ENCODE measurements around the gene ATP6V1B1.

Gene ATP6V1B1

DNA sequence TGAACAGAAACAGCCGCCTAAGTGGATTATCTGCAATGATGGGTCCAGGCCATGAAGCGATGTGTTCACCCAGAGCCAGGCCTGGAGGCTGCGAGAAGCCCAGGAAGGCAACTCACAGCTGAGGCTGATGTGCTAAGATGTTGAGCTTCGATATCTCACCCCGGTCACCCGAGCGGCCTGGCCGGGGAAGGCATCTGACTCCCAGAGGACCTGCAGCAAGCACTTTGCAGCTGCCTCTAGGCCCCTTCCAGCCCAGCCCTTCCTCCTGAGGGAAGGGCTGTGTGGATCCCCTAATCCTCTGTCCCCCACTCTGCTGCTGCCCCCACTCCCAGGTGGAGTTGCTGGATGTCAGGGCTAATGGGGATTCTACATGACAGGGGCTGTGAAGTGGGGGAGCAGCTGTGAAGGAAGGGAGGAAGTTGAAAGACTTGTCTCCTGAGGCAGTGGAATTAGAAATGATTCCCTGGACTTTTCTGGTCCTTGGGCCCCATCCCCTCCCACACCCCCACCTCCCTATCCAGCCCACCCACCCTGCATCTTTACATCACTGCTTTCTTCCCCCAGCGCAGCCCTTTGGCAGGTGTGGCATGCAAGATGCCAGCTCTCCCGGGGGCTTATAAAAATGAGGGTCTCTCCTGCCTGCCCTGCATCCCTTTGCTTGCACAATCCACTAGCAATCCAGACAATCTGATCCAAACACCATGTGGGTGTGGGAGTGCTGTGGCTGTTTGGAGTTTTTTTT lies 4.3 kb downstream of the ATP6V1B1 start:
- TF ChIP-seq, protein P1, sequence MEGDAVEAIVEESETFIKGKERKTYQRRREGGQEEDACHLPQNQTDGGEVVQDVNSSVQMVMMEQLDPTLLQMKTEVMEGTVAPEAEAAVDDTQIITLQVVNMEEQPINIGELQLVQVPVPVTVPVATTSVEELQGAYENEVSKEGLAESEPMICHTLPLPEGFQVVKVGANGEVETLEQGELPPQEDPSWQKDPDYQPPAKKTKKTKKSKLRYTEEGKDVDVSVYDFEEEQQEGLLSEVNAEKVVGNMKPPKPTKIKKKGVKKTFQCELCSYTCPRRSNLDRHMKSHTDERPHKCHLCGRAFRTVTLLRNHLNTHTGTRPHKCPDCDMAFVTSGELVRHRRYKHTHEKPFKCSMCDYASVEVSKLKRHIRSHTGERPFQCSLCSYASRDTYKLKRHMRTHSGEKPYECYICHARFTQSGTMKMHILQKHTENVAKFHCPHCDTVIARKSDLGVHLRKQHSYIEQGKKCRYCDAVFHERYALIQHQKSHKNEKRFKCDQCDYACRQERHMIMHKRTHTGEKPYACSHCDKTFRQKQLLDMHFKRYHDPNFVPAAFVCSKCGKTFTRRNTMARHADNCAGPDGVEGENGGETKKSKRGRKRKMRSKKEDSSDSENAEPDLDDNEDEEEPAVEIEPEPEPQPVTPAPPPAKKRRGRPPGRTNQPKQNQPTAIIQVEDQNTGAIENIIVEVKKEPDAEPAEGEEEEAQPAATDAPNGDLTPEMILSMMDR (IDR thresholded peaks at IDR 0.05; ENCODE audit: low read length, missing control alignments): no peak
- DNase-seq (ENCODE audit: low read depth): no peak

DNA sequence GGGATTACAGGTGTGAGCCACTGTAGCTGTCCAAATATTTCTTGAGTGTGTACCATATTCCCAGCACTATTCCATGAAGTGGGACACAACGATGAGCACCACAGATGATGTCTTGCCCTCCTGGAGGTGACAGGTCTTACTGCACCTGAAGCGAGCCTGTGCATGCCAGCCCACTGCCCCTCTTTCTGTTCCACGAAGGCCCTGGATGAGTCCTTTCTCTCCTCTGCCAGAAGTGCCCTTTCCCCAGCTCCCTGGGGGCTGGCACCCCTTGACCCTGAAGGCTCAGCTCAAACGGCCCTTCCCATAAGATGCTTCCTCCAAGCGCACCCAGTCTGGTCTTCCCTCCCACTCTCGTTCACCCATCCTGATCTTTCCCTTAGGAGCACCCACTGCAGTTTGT lies 5.5 kb downstream of the ATP6V1B1 start:
- H3K4me3 ChIP-seq (replicated peaks; ENCODE audit: low read depth, low read length): no peak overlapping the region
- no peak for DNase-seq (ENCODE audit: low read depth)
- TF ChIP-seq, protein P1 (IDR thresholded peaks at IDR 0.05; ENCODE audit: low read length, missing control alignments): no peak

More for the DNA sequence above, 4.3 kb downstream of the ATP6V1B1 start:
- H3K4me3 ChIP-seq (replicated peaks; ENCODE audit: low read depth, low read length): no peak overlapping the region

DNA sequence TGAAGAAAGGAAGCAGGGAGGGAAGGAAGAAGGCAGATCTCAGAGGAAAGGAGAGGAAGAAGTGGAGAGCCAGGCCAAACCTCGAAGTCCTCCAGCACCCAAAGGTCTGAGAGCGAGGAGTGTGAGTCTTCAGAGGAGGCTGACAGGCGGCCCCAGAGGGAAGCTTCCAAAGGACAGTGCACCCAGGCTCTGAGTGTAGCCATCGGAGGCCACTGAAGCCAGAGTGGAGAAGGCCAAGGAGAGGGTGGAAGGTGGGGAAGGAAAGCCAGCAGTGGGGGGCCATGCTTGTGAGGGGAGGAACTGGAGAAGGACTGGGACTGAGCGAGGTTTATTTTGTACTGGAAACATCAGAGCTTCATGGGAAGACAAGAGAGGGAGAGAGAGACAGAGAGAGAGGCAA lies 6.0 kb downstream of the ATP6V1B1 start:
- H3K4me3 ChIP-seq (replicated peaks; ENCODE audit: low read depth, low read length): no peak overlapping the region
- TF ChIP-seq, protein P1 (IDR thresholded peaks at IDR 0.05; ENCODE audit: low read length, missing control alignments): no peak
- no peak for DNase-seq (ENCODE audit: low read depth)

DNA sequence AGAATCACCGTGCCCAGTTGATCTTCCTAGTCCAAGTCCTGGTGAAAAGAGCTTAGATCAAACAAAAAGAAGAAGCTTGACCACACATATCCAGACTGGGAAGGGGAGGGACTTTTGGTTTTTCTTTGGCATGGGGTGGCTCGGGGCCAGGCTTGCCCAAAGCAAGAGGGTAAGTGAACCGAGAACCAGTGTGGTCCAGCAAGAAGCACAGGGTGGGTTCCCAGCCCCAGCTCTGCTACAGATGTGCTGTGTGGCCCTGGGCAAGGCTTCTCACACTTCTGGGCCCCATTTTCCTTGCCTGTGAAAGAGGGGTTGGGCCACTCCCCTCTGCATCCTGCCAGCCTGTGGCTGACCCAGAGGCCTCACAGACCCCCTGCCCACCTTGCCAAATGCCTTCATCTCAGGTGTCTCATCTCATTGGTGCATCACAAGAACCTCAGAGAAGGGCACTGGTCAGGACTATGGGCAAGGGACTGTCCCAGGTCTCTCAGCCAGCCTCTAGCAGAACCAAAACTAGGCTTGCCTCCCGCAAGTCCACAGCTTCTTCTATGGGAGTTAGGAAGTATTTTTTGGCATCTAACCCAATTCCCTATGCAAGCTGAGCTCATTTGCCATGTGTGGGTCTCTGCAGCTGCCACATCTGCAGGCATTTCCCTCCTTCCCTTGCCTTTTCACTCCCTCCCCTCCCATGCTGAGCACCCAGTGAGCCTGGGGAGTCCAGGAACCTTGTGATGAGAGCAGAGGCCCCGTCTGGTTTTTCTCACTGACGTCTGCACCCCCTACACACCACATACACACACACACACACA lies 6.9 kb downstream of the ATP6V1B1 start:
- DNase-seq (ENCODE audit: low read depth): no peak
- H3K4me3 ChIP-seq (replicated peaks; ENCODE audit: low read depth, low read length): no peak overlapping the region
- TF ChIP-seq, protein P1 (IDR thresholded peaks at IDR 0.05; ENCODE audit: low read length, missing control alignments): no peak

DNA sequence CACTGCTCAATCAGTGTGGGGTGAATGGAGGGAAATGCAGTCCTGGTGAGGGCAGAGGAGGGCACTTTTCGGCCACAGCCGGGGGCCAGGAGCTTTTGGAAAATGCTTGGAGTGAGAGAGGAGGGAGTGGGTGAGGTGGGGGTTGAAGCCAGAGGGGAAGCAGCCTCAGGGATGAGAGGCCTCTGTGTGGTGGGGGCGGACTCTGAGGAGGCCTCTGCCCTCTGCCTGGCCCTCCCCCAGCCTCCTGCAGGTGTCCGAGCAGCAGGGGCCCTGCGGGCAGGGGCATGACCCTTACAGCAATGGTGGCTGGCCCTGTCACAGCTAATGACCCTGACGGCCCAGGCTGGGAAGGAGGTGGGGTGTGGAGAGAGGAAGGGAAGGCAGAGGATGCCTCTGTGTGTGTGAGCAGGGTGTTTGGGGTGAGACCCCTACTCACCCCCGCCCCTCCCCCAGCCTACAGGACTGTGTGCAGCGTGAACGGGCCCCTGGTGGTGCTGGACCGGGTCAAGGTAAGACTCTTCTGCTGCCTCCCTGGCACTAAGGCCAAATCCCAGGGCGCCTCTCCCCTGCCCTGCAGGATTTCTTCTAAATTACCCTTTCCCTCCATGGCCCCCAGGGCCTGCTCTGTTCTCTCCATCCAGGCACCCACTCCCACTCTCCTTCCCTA lies 7.6 kb downstream of the ATP6V1B1 start:
- TF ChIP-seq, protein P1 (IDR thresholded peaks at IDR 0.05; ENCODE audit: low read length, missing control alignments): no peak
- DNase-seq (ENCODE audit: low read depth): no peak

DNA sequence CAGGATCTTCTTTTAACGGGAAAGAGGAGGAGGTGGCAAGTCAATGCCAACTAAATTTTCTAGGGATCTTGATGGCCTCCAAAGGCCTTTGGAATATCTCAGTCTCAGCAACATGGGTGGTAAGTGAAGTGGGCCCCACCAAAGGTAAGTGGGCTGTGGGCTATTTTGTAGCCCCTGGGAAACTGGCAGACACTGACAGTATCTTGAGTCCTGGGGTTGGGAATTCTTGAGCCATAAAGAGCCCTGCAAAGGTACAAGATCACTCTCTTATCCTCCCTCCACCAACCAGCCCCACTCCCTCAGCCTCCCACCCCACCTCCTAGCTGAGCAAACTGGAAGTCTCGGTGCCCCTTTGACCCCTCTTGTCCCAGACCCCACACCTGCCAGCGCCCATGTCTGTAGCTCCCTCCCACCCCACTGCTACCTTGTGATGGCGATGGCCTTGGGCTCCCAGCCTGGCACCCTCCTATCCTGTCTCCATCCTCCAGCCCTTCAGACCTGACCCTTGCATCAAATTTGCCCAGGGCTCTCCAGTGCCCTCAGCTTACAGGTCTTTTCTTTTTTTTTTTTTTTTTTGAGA lies 8.5 kb downstream of the ATP6V1B1 start:
- H3K4me3 ChIP-seq (replicated peaks; ENCODE audit: low read depth, low read length): no peak overlapping the region
- TF ChIP-seq, protein P1 (IDR thresholded peaks at IDR 0.05; ENCODE audit: low read length, missing control alignments): no peak
- no peak for DNase-seq (ENCODE audit: low read depth)

More for the DNA sequence above, 7.6 kb downstream of the ATP6V1B1 start:
- no peak overlapping the region for H3K4me3 ChIP-seq (replicated peaks; ENCODE audit: low read depth, low read length)
